Osteoblast (primary cell): Measurements from ENCODE around the gene MRPL12. TPM values are rescaled to one million over a fixed set of nuclear protein-coding genes. Genes with fewer than 3 reads are reported as not detected.

Source experiments
- DNase-seq: peaks from one replicate; pipeline ENCODE4 v3.0.0; 2011; ENCODE audit warnings: low spot score, mixed read lengths; ENCODE audit not compliant: insufficient read length; ENCODE audit errors: missing footprints
- H2AFZ ChIP-seq: 2 replicates; pipeline ENCODE4 v1.6.0; 2011; ENCODE audit warnings: mild to moderate bottlenecking, low read length
- H3K27ac ChIP-seq: 2 replicates; pipeline ENCODE4 v1.5.1; 2011; ENCODE audit warnings: mild to moderate bottlenecking, low read depth, low read length, moderate library complexity
- H3K27me3 ChIP-seq: 2 replicates; pipeline ENCODE4 v1.6.0; 2012; ENCODE audit warnings: mild to moderate bottlenecking, control low read depth, inconsistent platforms, low read length, moderate library complexity; ENCODE audit not compliant: insufficient read depth
- H3K36me3 ChIP-seq: 2 replicates; pipeline ENCODE4 v1.5.1; 2011; ENCODE audit warnings: mild to moderate bottlenecking, low read length, control low read depth, moderate library complexity; ENCODE audit not compliant: insufficient read depth
- H3K4me1 ChIP-seq: 2 replicates; pipeline ENCODE4 v1.5.1; 2011; ENCODE audit warnings: mild to moderate bottlenecking, low read length, control low read depth, moderate library complexity; ENCODE audit not compliant: insufficient read depth
- H3K4me2 ChIP-seq: 2 replicates; pipeline ENCODE4 v1.6.0; 2011; ENCODE audit warnings: mild to moderate bottlenecking, low read length; ENCODE audit not compliant: insufficient read depth
- H3K4me3 ChIP-seq: fragments of 200-600 bp; sonication (generic); 3 replicates; pipeline ENCODE4 v1.5.1; 2012; ENCODE audit warnings: mild to moderate bottlenecking, low read length, inconsistent platforms; ENCODE audit not compliant: insufficient read depth
- H3K79me2 ChIP-seq: 2 replicates; pipeline ENCODE4 v1.6.0; 2012; ENCODE audit warnings: mild to moderate bottlenecking, low read length, control low read depth, inconsistent platforms; ENCODE audit not compliant: insufficient read depth
- H3K9me3 ChIP-seq: 2 replicates; pipeline ENCODE4 v1.5.1; 2011; ENCODE audit warnings: low read depth, low read length, control low read depth
- H4K20me1 ChIP-seq: 2 replicates; pipeline ENCODE4 v1.6.0; 2012; ENCODE audit warnings: mild to moderate bottlenecking, low read length, control low read depth; ENCODE audit not compliant: insufficient read depth
- total RNA-seq: library from RNA; depleted of rRNA; stranded (reverse); fragments of >200 nt; gene quantifications from 2 replicates; pipeline ENCODE4 v1.2.3, GENCODE V29; 2012
- TF ChIP-seq, protein P1 (sequence below): IDR thresholded peaks from 2 replicates; pipeline ENCODE4 v1.5.1; 2011; ENCODE audit warnings: mild to moderate bottlenecking, low read depth, low read length, moderate library complexity; ENCODE audit errors: extremely low read depth

MRPL12 gene
- total RNA-seq, 1 donor: 6.2 TPM

DNA sequence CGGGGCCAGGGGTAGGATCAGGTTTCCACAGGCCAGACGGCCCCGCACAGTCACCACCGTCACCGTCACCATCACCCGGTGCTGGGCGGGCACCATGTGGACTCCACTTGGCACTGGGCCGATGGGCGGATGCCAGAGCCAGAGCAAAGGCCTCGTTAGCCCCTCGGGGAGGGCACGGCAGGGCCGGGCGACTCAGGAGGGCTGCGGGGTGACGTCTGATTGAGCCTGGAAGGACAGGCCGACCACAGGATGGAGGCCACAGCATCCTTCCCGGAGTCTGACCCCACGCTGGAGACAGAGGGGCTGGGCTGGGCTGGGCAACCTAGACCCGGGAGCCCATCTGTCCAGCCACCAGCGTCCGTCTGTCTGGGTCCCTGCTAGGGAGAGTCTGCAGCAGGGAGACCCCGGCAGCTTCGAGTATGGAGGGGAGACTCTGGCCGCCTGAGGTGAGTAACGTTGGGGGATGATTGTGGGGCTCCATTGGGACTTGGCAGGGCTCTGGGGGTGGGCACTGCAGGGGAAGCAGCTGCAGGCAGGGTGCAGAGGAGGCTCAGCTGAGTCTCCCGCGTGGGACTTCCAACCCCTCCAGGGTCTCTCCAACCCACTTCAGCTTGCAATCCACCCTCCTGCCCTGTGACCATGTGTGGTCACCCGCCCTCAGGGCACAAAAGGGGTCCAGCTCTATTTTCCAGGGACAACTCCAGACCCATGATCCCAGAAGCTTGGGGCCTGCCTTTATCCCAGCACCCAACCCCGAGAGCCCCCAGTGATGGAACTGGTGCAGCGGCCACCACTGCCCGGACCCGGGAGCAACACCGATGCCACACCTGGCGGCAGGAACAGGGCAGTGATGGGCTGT, 31.5 kb downstream of the MRPL12 start:
- no peaks in the 10 kb centered on the region for H3K27me3 ChIP-seq
- no peaks in the 10 kb centered on the region for H3K36me3 ChIP-seq
- no peak overlapping the region for H2AFZ ChIP-seq
- no peaks in the 10 kb centered on the region for H3K9me3 ChIP-seq
- peak; percentile 66 for DNase-seq
- peak overlapping the region; percentile 84 for H3K4me2 ChIP-seq
- H4K20me1 ChIP-seq: no peaks in the 10 kb centered on the region
- H3K79me2 ChIP-seq: no peaks in the 10 kb centered on the region
- TF ChIP-seq, protein P1, sequence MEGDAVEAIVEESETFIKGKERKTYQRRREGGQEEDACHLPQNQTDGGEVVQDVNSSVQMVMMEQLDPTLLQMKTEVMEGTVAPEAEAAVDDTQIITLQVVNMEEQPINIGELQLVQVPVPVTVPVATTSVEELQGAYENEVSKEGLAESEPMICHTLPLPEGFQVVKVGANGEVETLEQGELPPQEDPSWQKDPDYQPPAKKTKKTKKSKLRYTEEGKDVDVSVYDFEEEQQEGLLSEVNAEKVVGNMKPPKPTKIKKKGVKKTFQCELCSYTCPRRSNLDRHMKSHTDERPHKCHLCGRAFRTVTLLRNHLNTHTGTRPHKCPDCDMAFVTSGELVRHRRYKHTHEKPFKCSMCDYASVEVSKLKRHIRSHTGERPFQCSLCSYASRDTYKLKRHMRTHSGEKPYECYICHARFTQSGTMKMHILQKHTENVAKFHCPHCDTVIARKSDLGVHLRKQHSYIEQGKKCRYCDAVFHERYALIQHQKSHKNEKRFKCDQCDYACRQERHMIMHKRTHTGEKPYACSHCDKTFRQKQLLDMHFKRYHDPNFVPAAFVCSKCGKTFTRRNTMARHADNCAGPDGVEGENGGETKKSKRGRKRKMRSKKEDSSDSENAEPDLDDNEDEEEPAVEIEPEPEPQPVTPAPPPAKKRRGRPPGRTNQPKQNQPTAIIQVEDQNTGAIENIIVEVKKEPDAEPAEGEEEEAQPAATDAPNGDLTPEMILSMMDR: no peak
- H3K4me3 ChIP-seq: no peak overlapping the region
- H3K4me1 ChIP-seq: peaks cover 22% of the 10 kb centered on the region
- H3K27ac ChIP-seq: peak overlapping the region; percentile 47

- Histone ChIP-seq H3K4me2 (peak overlapping the region; percentile 84), H3K4me3 (peak overlapping the region; percentile 59), H3K4me1 (peaks cover 22% of the 10 kb centered on the region), H3K27me3 (peaks cover 3% of the 10 kb centered on the region), H3K27ac (peak overlapping the region; percentile 47), H3K9me3 (no peaks in the 10 kb centered on the region), H4K20me1 (no peaks in the 10 kb centered on the region), H2AFZ (peak overlapping the region; percentile 90), H3K79me2 (no peaks in the 10 kb centered on the region), H3K36me3 (no peaks in the 10 kb centered on the region)
- DNase-seq: peak; percentile 98
- TF ChIP-seq, protein P1: no peak
Observed at GRCh38 chr17:81735264-81736102, 32.3 kb downstream of the MRPL12 start.

DNA sequence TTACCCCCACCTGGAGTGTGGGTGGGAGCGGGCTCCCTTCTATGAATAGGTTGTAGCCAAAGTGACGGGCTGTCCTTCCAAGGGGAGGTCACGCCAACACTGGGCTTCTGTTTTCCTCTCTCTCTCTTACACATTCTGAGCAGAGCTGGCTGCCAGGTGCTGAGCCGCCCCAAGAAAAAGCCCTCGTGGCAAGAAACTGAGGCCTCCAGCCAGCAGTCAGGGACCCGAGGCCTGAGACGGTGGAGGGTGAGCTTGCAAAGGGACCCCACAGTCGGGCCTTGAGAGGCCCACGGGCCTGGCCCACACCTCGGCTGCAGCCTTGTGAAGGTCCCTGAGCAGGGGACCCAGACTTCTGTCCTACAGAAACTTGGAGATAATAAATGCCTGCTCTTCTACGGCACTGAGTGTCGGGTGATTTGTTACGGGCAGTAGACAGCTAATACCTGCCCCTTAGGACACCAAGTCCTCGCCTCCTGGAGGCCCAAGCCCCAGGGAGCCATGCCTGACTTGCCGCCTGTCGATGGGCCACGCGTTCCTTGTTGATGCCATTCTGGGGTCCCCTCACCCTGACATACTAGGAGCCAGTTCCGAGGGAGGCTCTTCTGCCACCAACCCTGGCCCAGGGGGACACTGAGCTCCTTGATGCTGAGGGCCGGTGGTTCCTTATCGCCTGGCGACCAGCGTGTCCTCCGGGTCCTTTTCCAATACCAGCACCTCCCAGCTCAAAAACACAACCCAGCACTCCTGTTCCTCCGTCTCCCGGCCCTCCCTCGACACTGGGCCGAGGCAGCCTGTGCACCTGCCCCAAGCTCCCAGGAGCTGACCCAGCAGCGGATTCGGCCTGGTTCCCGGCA, 35.0 kb downstream of the MRPL12 start:
- no peak overlapping the region for H3K4me2 ChIP-seq
- H3K9me3 ChIP-seq: no peaks in the 10 kb centered on the region
- TF ChIP-seq, protein P1: no peak
- H4K20me1 ChIP-seq: no peaks in the 10 kb centered on the region
- H3K4me1 ChIP-seq: peaks cover 11% of the 10 kb centered on the region
- no peak overlapping the region for H2AFZ ChIP-seq
- no peaks in the 10 kb centered on the region for H3K36me3 ChIP-seq
- no peak overlapping the region for H3K27ac ChIP-seq
- H3K4me3 ChIP-seq: no peak overlapping the region
- DNase-seq: peak; percentile 58
- no peaks in the 10 kb centered on the region for H3K79me2 ChIP-seq
- peaks cover 10% of the 10 kb centered on the region for H3K27me3 ChIP-seq
